B cell (primary cell): ENCODE data around the gene DCHS2. TPM values are rescaled to one million over a fixed set of nuclear protein-coding genes. Genes with fewer than 3 reads are reported as not detected.

Experiments
- ATAC-seq: fragments of 200-7000 bp; cut with Tn5 transposase; one replicate; pipeline ENCODE4 v1.10.0; 2021; ENCODE audit warnings: low read depth, mild to moderate bottlenecking, moderate number of reproducible peaks, moderate library complexity
- CTCF ChIA-PET: fragments of 350-600 bp; sonication (Branson Sonifier 250); formaldehyde crosslinking; loops from one replicate; lab custom pipeline; 2021; ENCODE audit warnings: antibody characterized with exemption, inconsistent platforms; lab: Charles Lee
- POLR2A ChIA-PET: fragments of 350-600 bp; sonication (Branson Sonifier 250); formaldehyde crosslinking; loops from one replicate; lab custom pipeline; 2021; ENCODE audit warnings: antibody characterized with exemption; lab: Charles Lee
- DNase-seq: peaks from one replicate; pipeline ENCODE4 v3.0.0; 2013
- H2AFZ ChIP-seq: 2 replicates; pipeline ENCODE4 v1.6.1; 2012; ENCODE audit warnings: mild to moderate bottlenecking, low read depth, low read length; ENCODE audit not compliant: insufficient read depth, poor library complexity, severe bottlenecking
- H3K27ac ChIP-seq, 2 donors: 1 replicate in 1 of 2; 2 replicates in 1 of 2; pipeline ENCODE4 v1.5.1; 2012 to 2013; ENCODE audit warnings: low read length in 2 of 2, mild to moderate bottlenecking in 2 of 2, moderate library complexity in 1 of 2
- H3K27me3 ChIP-seq, 4 experiments: fragments of 200-600 bp in 1 of 4; sonication (generic) in 1 of 4; replicated peaks in 1 of 4; 1 replicate in 2 of 4; 2 replicates in 2 of 4; pipeline versions ENCODE4 v1.6.1 to v1.7.0; 2013 to 2016; ENCODE audit warnings: low read length in 3 of 4, mild to moderate bottlenecking in 2 of 4, mixed read lengths in 1 of 4, moderate library complexity in 1 of 4; ENCODE audit not compliant: insufficient read depth in 4 of 4, control insufficient read depth in 3 of 4; ENCODE audit errors: control extremely low read depth in 1 of 4
- H3K36me3 ChIP-seq, 2 experiments: replicated peaks in 1 of 2; 1 replicate in 1 of 2; 2 replicates in 1 of 2; pipeline versions ENCODE4 v1.6.1 to v1.7.1; 2013; ENCODE audit warnings: low read length in 1 of 2; ENCODE audit not compliant: insufficient read depth in 2 of 2, control insufficient read depth in 1 of 2; ENCODE audit errors: control extremely low read depth in 1 of 2, extremely low read depth in 1 of 2
- H3K4me1 ChIP-seq, 2 donors: fragments of 200-600 bp in 1 of 2; sonication (generic) in 1 of 2; 1 replicate in 1 of 2; 2 replicates in 1 of 2; pipeline versions ENCODE4 v1.5.1 to v1.6.1; 2013 to 2017; ENCODE audit warnings: low read length in 2 of 2; ENCODE audit not compliant: control insufficient read depth in 2 of 2, insufficient read depth in 2 of 2
- H3K4me2 ChIP-seq: replicated peaks from 2 replicates; pipeline ENCODE3; 2012; ENCODE audit warnings: mild to moderate bottlenecking, low read depth, low read length; ENCODE audit not compliant: poor library complexity, severe bottlenecking
- H3K4me3 ChIP-seq, 5 experiments: fragments of 200-600 bp in 1 of 5; sonication (generic) in 1 of 5; 1 replicate in 3 of 5; 2 replicates in 2 of 5; pipeline versions ENCODE4 v1.5.1 to v1.7.0; 2011 to 2016; ENCODE audit warnings: low read length in 4 of 5, mild to moderate bottlenecking in 4 of 5, low read depth in 2 of 5, control low read depth in 1 of 5, moderate library complexity in 1 of 5; ENCODE audit not compliant: insufficient read depth in 1 of 5; ENCODE audit errors: control extremely low read depth in 1 of 5, extremely low read depth in 1 of 5
- H3K79me2 ChIP-seq: fragments of 200-600 bp; sonication (generic); one replicate; pipeline ENCODE4 v1.6.0; 2016; ENCODE audit warnings: low read length; ENCODE audit not compliant: control insufficient read depth, insufficient read depth
- H3K9ac ChIP-seq: fragments of 200-600 bp; sonication (generic); 2 replicates; pipeline ENCODE4 v1.6.1; 2017; ENCODE audit warnings: mild to moderate bottlenecking, low read length, moderate library complexity
- H3K9me3 ChIP-seq, 3 donors: one replicate each; pipeline versions ENCODE4 v1.6.1 to v1.7.1; 2013; ENCODE audit warnings: low read length in 2 of 3; ENCODE audit not compliant: control insufficient read depth in 2 of 3, insufficient read depth in 1 of 3; ENCODE audit errors: control extremely low read depth in 1 of 3
- H4K20me1 ChIP-seq: 2 replicates; pipeline ENCODE4 v1.6.0; 2012; ENCODE audit warnings: mild to moderate bottlenecking, low read length; ENCODE audit not compliant: insufficient read depth, control insufficient read depth, poor library complexity, severe bottlenecking
- H3K27ac Mint-ChIP-seq: one replicate; pipeline ENCODE4 v1.8.0; 2021; ENCODE audit warnings: mixed read lengths
- H3K27me3 Mint-ChIP-seq: one replicate; pipeline ENCODE4 v1.8.0; 2021; ENCODE audit warnings: mixed read lengths
- H3K4me1 Mint-ChIP-seq: one replicate; pipeline ENCODE4 v1.8.0; 2021; ENCODE audit warnings: mixed read lengths
- H3K4me3 Mint-ChIP-seq: one replicate; pipeline ENCODE4 v1.8.0; 2021; ENCODE audit warnings: mixed read lengths
- H3K9me3 Mint-ChIP-seq: one replicate; pipeline ENCODE4 v1.8.0; 2022; ENCODE audit warnings: mixed read lengths; ENCODE audit not compliant: insufficient read depth
- EZH2 ChIP-seq: IDR thresholded peaks from 2 replicates; pipeline ENCODE4 v1.6.1; 2012; ENCODE audit warnings: borderline replicate concordance, low read depth, mild to moderate bottlenecking, moderate library complexity, low read length; ENCODE audit not compliant: insufficient read depth, poor library complexity, severe bottlenecking
- WGBS: methylation state at CpG from one replicate; pipeline ENCODE4 v1.1.5; 2013; ENCODE audit warnings: missing lambda C conversion rate; ENCODE audit not compliant: insufficient coverage; 5-methylcytosine and 5-hydroxymethylcytosine counted together
- intact Hi-C: fragments of 100-400 bp; cut with micrococcal nuclease; formaldehyde crosslinking; loops from one replicate; pipeline ENCODE4 v1.10.0; 2022
- polyA plus RNA-seq: library from polyadenylated mRNA; depleted of rRNA; stranded (reverse); fragments of >200 nt; gene quantifications from 2 replicates; pipeline ENCODE4 v1.2.3, GENCODE V29; 2012
- total RNA-seq, 2 donors: library from RNA; stranded (reverse); fragments of 120-200 nt in 1 of 2; gene quantifications; 1 replicate in 1 of 2; 2 replicates in 1 of 2; pipeline versions ENCODE4 v1.2.3 to v1.2.4, GENCODE V29; 2013 to 2022
- TF ChIP-seq, protein P1 (sequence below): fragments of 200-600 bp; IDR thresholded peaks from one replicate; pipeline ENCODE4 v1.8.0; 2022; ENCODE audit warnings: antibody characterized with exemption, mild to moderate bottlenecking

The DCHS2 gene
- total and polyA plus RNA-seq, 2 donors (not counting 1 experiment from before 2014, with no cell fraction given), result 0.02 to 0.06 TPM

GRCh38 chr4:154293427-154293826, 198.2 kb downstream of the DCHS2 start:
- Histone ChIP-seq H4K20me1 (no peaks in the 10 kb centered on the region), H3K9me3 (peaks cover 0 to 1% (median 0%) of the 10 kb centered on the region in 3 donors), H3K4me3 (no peak overlapping the region), H3K27ac (no peak overlapping the region), H3K4me2 (no peak overlapping the region), H3K36me3 (no peaks in the 10 kb centered on the region), H3K27me3 (peaks cover 0 to 3% (median 0%) of the 10 kb centered on the region in 4 experiments), H2AFZ (no peak overlapping the region), H3K4me1 (no peaks in the 10 kb centered on the region), H3K79me2 (no peaks in the 10 kb centered on the region), H3K9ac (no peak overlapping the region)
- Mint-ChIP-seq H3K4me3 (no peak overlapping the region), H3K27ac (no peak overlapping the region), H3K27me3 (peaks cover 15% of the 10 kb centered on the region), H3K9me3 (no peaks in the 10 kb centered on the region), H3K4me1 (no peaks in the 10 kb centered on the region)
- CTCF ChIA-PET, result no interaction called here
- 91% methylated on average over 9 of the region's 9 CpGs for WGBS
- TF ChIP-seq, protein P1, sequence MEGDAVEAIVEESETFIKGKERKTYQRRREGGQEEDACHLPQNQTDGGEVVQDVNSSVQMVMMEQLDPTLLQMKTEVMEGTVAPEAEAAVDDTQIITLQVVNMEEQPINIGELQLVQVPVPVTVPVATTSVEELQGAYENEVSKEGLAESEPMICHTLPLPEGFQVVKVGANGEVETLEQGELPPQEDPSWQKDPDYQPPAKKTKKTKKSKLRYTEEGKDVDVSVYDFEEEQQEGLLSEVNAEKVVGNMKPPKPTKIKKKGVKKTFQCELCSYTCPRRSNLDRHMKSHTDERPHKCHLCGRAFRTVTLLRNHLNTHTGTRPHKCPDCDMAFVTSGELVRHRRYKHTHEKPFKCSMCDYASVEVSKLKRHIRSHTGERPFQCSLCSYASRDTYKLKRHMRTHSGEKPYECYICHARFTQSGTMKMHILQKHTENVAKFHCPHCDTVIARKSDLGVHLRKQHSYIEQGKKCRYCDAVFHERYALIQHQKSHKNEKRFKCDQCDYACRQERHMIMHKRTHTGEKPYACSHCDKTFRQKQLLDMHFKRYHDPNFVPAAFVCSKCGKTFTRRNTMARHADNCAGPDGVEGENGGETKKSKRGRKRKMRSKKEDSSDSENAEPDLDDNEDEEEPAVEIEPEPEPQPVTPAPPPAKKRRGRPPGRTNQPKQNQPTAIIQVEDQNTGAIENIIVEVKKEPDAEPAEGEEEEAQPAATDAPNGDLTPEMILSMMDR, result no peak
- TF ChIP-seq EZH2, result no peak
- DNase-seq (no peak), ATAC-seq (no peak)
- POLR2A ChIA-PET, result no interaction called here
- intact Hi-C loops, result no loop called here

DNA sequence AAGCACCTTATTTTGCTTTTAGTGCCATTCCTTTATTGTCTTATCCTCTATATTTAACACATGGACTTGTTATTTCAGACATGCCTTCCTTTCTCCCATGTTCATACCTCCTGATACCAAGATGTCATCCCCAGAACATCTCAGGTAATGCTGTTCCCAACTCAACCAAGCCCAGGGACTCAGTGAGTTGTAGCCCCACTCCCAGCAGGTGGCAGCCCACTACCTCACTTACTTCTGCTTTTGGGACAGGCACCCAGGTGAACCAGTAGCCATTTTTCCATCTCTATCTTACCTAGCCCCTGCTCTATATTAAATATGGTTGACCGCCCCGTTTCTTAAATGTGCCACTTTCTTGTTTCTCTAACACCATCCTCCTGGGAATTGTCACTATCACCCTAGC, 199.0 kb downstream of the DCHS2 start:
- intact Hi-C loops, result no loop called here
- POLR2A ChIA-PET, result no interaction called here

More for the DNA sequence above, 199.0 kb downstream of the DCHS2 start:
- no peaks in the 10 kb centered on the region for H3K4me1 ChIP-seq
- no peak overlapping the region for H3K9ac ChIP-seq
- Mint-ChIP-seq H3K27me3 (peaks cover 12% of the 10 kb centered on the region), H3K9me3 (no peaks in the 10 kb centered on the region), H3K4me3 (no peak overlapping the region), H3K4me1 (no peaks in the 10 kb centered on the region), H3K27ac (no peak overlapping the region)
- CTCF ChIA-PET, result no interaction called here
- DNase-seq (peak; percentile 24), ATAC-seq (no peak)
- peaks cover 0 to 2% (median 0%) of the 10 kb centered on the region in 3 donors for H3K9me3 ChIP-seq
- no peaks in the 10 kb centered on the region for H3K36me3 ChIP-seq
- TF ChIP-seq EZH2, result no peak
- TF ChIP-seq, protein P1, result peak; percentile 27
- H3K4me2 ChIP-seq, result no peak overlapping the region
- H3K27ac ChIP-seq, result no peak overlapping the region
- no peaks in the 10 kb centered on the region for H3K27me3 ChIP-seq
- WGBS, result 79% methylated on average over 2 of the region's 2 CpGs
- H2AFZ ChIP-seq, result no peak overlapping the region
- no peak overlapping the region for H3K4me3 ChIP-seq
- H3K79me2 ChIP-seq, result no peaks in the 10 kb centered on the region
- H4K20me1 ChIP-seq, result no peaks in the 10 kb centered on the region
